KOPT-K1 (cell line): ENCODE measurements around the gene TBC1D2B.

Source experiments
- H3K27ac ChIP-seq: fragments of 200-600 bp; sonication (generic); 2 replicates; pipeline ENCODE4 v1.5.1; 2016; ENCODE audit warnings: antibody characterized with exemption, mild to moderate bottlenecking, low read depth, low read length; ENCODE audit not compliant: poor library complexity, severe bottlenecking
- H3K36me3 ChIP-seq: fragments of 200-600 bp; sonication (generic); 2 replicates; pipeline ENCODE4 v1.5.1; 2017; ENCODE audit warnings: antibody characterized with exemption, mild to moderate bottlenecking, low read length, moderate library complexity; ENCODE audit not compliant: insufficient read depth
- H3K9me3 ChIP-seq: fragments of 200-600 bp; sonication (generic); 2 replicates; pipeline ENCODE4 v1.5.1; 2017; ENCODE audit warnings: antibody characterized with exemption, low read length, mild to moderate bottlenecking; ENCODE audit not compliant: insufficient read depth, poor library complexity, severe bottlenecking

Gene TBC1D2B

DNA sequence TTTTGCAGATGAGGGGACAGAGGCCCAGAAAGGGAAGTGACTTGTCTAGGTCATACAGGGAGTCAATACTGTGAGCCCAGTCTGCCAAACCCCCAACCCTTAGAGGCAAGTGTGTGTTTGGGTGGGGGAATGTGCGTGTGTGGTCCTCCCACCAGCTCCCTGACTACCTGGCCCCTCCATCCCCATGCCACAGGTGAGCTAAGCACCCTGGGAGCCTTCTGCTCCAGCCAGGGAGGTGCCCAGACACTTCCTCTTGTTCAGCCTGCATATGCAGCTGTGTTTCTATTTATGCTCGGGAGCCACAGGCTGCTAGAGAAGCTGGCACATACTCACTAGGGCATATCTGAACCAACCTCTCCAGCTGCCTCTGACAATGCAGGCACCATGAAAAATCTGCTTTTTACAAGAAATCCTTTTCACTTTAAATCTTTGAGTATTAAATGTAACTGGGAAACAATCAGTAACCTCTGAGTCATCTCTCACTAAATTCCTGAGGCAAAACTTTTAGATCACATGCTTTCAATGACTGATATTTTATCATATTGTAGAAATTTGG lies 20.7 kb downstream of the TBC1D2B start:
- H3K9me3 ChIP-seq, result no peaks in the 10 kb centered on the region
- H3K36me3 ChIP-seq, result peaks cover 13% of the 10 kb centered on the region
- H3K27ac ChIP-seq, result peak overlapping the region; percentile 49

DNA sequence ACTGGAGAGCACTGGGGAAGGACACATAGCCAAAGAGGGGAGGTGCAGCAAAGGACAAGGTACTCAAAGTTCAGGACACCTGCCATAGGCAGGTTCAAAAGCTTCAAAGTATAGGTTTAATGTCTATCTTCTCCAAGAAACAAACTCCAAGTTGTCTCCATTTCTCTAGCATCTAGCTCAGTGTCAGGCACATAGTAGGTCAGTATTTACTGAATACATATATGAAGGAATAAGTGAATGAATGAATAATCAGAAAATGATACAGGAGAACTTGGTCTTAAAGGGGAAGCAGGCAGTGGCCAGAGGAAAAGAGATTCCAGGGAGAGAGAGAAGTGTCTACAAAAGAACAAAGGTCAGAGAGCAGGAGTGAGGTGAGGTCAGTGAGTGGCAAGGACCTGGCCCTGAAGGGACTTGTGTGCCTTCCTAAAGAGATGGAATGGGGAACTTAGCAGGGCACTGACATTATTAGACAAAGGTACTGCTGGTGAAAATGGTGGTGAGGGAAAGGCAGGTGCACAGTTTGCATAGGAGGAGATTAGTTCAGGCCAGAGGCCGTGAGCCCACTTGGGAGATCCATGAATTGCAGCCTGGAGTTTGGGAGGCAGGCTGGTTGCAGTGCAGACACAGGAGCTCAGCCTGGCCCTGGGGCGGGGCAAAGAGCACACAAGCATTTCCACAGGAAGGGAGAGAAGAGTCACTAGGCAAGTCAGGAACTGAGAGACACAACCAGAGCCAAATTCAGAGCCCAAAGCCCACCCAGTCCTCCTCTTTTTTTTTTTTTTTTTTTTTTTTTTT lies 21.4 kb downstream of the TBC1D2B start:
- Histone ChIP-seq H3K27ac (peak overlapping the region; percentile 49), H3K9me3 (no peaks in the 10 kb centered on the region), H3K36me3 (peaks cover 13% of the 10 kb centered on the region)

- no peaks in the 10 kb centered on the region for H3K9me3 ChIP-seq
- peaks cover 13% of the 10 kb centered on the region for H3K36me3 ChIP-seq
- peak overlapping the region; percentile 49 for H3K27ac ChIP-seq
Measured at GRCh38 chr15:78054966-78055365, 22.5 kb downstream of the TBC1D2B start.

- Histone ChIP-seq H3K9me3 (no peaks in the 10 kb centered on the region), H3K36me3 (peaks cover 13% of the 10 kb centered on the region), H3K27ac (no peak overlapping the region)
Measured at GRCh38 chr15:78054518-78054917, 23.0 kb downstream of the TBC1D2B start.

DNA sequence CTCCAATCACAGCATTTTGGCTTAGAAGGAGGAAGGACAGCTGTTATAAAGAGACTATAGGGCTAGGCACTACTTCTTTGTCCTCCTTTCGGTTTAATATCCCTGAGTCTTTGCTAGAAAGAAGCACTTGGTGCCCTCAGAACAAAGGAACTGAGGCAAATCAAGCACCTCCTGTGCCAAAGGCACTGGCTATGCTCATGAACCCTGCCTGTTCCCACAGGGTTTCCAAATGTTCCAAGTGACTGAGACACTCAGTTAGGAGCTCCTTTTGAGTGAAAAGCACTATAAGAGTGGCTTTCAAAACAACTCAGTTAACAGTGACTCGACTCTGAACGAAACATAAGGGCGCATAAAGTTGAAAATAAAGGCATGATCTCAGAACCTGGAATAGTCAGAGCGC lies 25.0 kb downstream of the TBC1D2B start:
- peak overlapping the region; percentile 90 for H3K27ac ChIP-seq
- no peaks in the 10 kb centered on the region for H3K9me3 ChIP-seq
- peaks cover 13% of the 10 kb centered on the region for H3K36me3 ChIP-seq

- Histone ChIP-seq H3K36me3 (peaks cover 13% of the 10 kb centered on the region), H3K9me3 (no peaks in the 10 kb centered on the region), H3K27ac (peak overlapping the region; percentile 90)
Measured at GRCh38 chr15:78052001-78052401, 25.5 kb downstream of the TBC1D2B start.

DNA sequence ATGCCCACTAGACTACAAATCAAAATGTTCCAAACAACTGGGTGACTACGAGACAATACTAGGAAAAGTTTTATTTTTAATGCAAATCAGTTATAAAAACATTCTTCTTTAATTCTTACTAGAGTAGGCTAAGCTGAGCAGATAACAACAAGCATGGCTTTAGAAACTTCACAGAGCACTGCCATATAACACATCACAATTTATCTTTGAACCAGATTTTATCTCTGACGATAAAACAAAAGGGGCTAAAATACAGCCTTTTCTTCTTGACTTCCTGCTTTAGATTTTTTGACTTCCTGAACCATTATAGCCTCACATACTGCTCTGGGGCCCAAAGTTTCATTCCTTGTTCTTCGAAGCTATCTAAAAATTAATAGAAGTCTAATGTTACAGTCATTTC lies 25.9 kb downstream of the TBC1D2B start:
- peak overlapping the region; percentile 90 for H3K27ac ChIP-seq
- H3K36me3 ChIP-seq, result peaks cover 13% of the 10 kb centered on the region
- no peaks in the 10 kb centered on the region for H3K9me3 ChIP-seq

DNA sequence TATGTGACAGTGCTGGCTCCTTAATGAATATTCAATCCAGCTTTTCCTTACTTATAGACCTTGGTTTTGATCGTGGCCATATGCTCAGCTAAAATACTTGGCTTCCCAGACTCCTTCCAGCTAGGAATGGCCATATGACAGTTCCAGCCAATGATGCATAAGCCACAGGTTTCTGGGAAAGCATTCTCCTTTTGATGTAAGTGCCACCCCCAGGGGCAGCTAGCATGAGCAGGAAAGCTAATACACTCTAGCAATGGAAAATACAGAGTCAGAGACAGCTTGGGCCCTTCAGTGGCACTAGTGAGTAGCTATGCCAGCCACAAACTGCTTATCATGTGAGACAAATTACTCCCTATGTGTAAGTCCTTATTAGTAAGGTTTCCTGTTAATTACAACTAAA lies 26.7 kb downstream of the TBC1D2B start:
- H3K9me3 ChIP-seq, result no peaks in the 10 kb centered on the region
- peak overlapping the region; percentile 90 for H3K27ac ChIP-seq
- peaks cover 13% of the 10 kb centered on the region for H3K36me3 ChIP-seq

- Histone ChIP-seq H3K36me3 (peaks cover 13% of the 10 kb centered on the region), H3K9me3 (no peaks in the 10 kb centered on the region), H3K27ac (peak overlapping the region; percentile 90)
Measured at GRCh38 chr15:78050441-78050809, 27.1 kb downstream of the TBC1D2B start.

- Histone ChIP-seq H3K9me3 (no peaks in the 10 kb centered on the region), H3K36me3 (peaks cover 13% of the 10 kb centered on the region), H3K27ac (peak overlapping the region; percentile 90)
Measured at GRCh38 chr15:78049691-78050440, 27.6 kb downstream of the TBC1D2B start.

DNA sequence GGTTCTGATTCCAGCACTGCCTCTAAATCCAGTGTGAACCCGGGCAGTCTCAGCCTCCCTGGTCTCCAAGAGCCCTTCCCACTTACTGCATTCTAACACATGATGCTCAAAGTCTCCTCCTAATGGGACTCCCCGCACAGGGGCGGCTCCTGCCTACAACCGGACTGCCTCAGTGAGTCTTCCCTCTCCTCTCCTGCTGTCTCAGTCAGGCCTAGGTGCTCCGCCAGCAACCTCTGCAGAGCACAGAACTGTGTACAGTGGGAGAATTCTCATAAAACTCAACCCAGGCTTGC lies 28.9 kb downstream of the TBC1D2B start:
- Histone ChIP-seq H3K36me3 (peaks cover 20% of the 10 kb centered on the region), H3K9me3 (no peaks in the 10 kb centered on the region), H3K27ac (peak overlapping the region; percentile 90)

GRCh38 chr15:78047761-78048627 lies 29.5 kb downstream of the TBC1D2B start:
- Histone ChIP-seq H3K9me3 (no peaks in the 10 kb centered on the region), H3K27ac (peak overlapping the region; percentile 90), H3K36me3 (peaks cover 20% of the 10 kb centered on the region)

GRCh38 chr15:78046796-78047341 lies 30.6 kb downstream of the TBC1D2B start:
- Histone ChIP-seq H3K9me3 (no peaks in the 10 kb centered on the region), H3K27ac (peak overlapping the region; percentile 90), H3K36me3 (peaks cover 25% of the 10 kb centered on the region)

GRCh38 chr15:78045189-78045588 lies 32.3 kb downstream of the TBC1D2B start:
- Histone ChIP-seq H3K27ac (peak overlapping the region; percentile 53), H3K36me3 (peaks cover 27% of the 10 kb centered on the region), H3K9me3 (no peaks in the 10 kb centered on the region)
